Suprapubic skin (tissue), 3 donors: ENCODE data around the gene DNAH14.

Source experiments
- POLR2A ChIP-seq, 2 donors: fragments of 450-650 bp; IDR thresholded peaks; one replicate each; pipeline ENCODE4 v1.6.1; 2017; ENCODE audit warnings: antibody characterized with exemption in 2 of 2, mild to moderate bottlenecking in 2 of 2, moderate library complexity in 2 of 2
- TF ChIP-seq, protein P1 (sequence below), 2 donors: fragments of 200-600 bp in 1 of 2; fragments of 450-650 bp in 1 of 2; sonication (generic) in 1 of 2; IDR thresholded peaks; one replicate each; pipeline ENCODE4 v1.5.1; 2016 to 2019; ENCODE audit warnings: antibody characterized with exemption in 2 of 2, mild to moderate bottlenecking in 1 of 2, moderate library complexity in 1 of 2

DNA sequence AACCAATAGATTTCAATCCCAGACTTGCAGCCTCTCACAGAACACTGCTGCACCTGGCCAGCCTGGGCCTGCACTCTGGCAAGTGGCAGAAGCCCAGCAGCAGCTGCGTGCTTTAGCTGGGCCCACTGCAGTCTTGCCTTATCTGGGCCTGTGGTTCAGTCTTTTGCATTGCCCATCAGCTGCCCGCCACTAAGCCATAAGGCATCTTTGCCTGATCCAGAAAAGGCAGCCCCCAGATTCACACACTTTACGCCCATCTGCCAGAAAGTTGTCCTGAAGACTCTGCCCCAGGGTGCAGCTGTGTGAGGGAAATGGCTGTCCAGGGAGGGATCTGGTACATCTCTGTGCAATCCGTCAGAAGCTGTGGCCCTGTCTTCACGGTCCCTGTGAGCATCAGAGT lies 217.0 kb downstream of the DNAH14 start:
- TF ChIP-seq POLR2A (IDR thresholded peaks at IDR 0.05) = no peak
- TF ChIP-seq, protein P1, sequence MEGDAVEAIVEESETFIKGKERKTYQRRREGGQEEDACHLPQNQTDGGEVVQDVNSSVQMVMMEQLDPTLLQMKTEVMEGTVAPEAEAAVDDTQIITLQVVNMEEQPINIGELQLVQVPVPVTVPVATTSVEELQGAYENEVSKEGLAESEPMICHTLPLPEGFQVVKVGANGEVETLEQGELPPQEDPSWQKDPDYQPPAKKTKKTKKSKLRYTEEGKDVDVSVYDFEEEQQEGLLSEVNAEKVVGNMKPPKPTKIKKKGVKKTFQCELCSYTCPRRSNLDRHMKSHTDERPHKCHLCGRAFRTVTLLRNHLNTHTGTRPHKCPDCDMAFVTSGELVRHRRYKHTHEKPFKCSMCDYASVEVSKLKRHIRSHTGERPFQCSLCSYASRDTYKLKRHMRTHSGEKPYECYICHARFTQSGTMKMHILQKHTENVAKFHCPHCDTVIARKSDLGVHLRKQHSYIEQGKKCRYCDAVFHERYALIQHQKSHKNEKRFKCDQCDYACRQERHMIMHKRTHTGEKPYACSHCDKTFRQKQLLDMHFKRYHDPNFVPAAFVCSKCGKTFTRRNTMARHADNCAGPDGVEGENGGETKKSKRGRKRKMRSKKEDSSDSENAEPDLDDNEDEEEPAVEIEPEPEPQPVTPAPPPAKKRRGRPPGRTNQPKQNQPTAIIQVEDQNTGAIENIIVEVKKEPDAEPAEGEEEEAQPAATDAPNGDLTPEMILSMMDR (IDR thresholded peaks at IDR 0.05) = no peak
